ENCODE results near the gene NKIRAS1.

Gene NKIRAS1
- 4.3 to 5.1 (median 4.5) reads per million in 3 donors for total RNA-seq

DNA sequence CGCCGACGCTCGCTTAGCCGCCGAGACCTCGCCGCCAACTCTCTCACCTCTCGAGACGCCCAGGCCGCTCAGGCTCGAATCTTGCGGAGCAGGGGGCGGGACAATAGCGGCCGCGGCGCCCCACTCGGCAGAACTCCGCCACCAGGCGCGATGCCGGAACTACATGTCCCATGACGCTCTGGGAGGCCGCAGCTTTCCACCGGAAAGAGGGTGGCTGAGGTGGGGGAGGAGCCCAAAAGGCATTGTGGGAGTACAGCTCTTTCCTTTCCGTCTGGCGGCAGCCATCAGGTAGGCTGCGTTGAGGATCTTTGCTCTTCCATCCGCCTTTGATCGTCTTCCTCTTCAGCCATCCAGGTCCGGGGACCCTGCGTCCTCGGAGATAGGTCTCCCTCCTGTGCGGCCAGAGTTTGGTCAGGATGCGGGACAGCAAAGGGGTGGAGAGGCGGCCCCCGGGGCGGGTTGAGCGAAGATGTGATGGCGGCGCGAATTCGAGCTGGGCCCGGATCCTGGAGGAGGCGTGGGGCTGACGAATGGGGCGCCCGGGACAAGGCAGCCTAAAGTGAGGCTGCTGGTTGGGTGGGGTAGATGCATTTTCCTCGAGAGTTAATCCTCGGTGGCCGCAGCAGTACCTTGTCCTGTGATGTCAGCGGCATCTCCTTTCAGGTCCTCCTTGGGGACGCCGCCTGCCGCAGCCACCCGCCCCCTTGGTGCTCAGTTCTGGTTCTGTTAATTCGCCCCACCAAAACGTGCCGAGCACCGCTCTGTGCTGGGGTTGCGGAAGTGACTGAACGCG lies at the start of gene NKIRAS1, which contains the start of gene RPL15:
Gene NKIRAS1 (minus strand): TSS at position 105 of the 793 bp plus-strand sequence. CDS start 6,086 bp downstream, outside the sequence.
Gene RPL15 (plus strand): TSS at position 247 of the 793 bp plus-strand sequence. CDS start 728 bp downstream, outside the sequence.
- H3K36me3 ChIP-seq (ENCODE audit: control insufficient read depth, insufficient read depth, low read length): peaks cover 18% of the 10 kb centered on the region

GRCh38 chr3:23966328-23966727 lies 49.5 kb upstream of the NKIRAS1 start:
- Histone ChIP-seq H3K36me3 (ENCODE audit: control insufficient read depth, insufficient read depth, low read length) (peaks cover 46% of the 10 kb centered on the region), H3K27me3 (replicated peaks; ENCODE audit: control insufficient read depth, insufficient read depth, low read length, poor library complexity, severe bottlenecking) (no peaks in the 10 kb centered on the region), H3K4me1 (ENCODE audit: control insufficient read depth, insufficient read depth, low read length, poor library complexity, severe bottlenecking) (no peaks in the 10 kb centered on the region), H3K27ac (ENCODE audit: insufficient read depth, low read length, poor library complexity, severe bottlenecking) (no peak overlapping the region), H3K9me3 (ENCODE audit: control insufficient read depth, low read length) (no peaks in the 10 kb centered on the region), H3K4me3 (ENCODE audit: insufficient read depth, low read depth, low read length, poor library complexity, severe bottlenecking) (no peak overlapping the region)
- DNase-seq: no peak

More for the DNA sequence above, at the start of gene NKIRAS1, which contains the start of gene RPL15:
- Histone ChIP-seq H3K4me1 (ENCODE audit: control insufficient read depth, insufficient read depth, low read length, poor library complexity, severe bottlenecking) (peaks cover 12% of the 10 kb centered on the region), H3K9me3 (ENCODE audit: control insufficient read depth, low read length) (no peaks in the 10 kb centered on the region), H3K27me3 (replicated peaks; ENCODE audit: control insufficient read depth, insufficient read depth, low read length, poor library complexity, severe bottlenecking) (no peaks in the 10 kb centered on the region), H3K4me3 (ENCODE audit: insufficient read depth, low read depth, low read length, poor library complexity, severe bottlenecking) (peak within 1 kb of the TSS; percentile 96), H3K27ac (ENCODE audit: insufficient read depth, low read length, poor library complexity, severe bottlenecking) (peak within 1 kb of the TSS; percentile 83)
- peak; percentile 94 to 96 (median 96) for DNase-seq

- Histone ChIP-seq H3K9me3 (ENCODE audit: control insufficient read depth, low read length) (no peaks in the 10 kb centered on the region), H3K27me3 (replicated peaks; ENCODE audit: control insufficient read depth, insufficient read depth, low read length, poor library complexity, severe bottlenecking) (no peaks in the 10 kb centered on the region), H3K4me1 (ENCODE audit: control insufficient read depth, insufficient read depth, low read length, poor library complexity, severe bottlenecking) (no peaks in the 10 kb centered on the region), H3K4me3 (ENCODE audit: insufficient read depth, low read depth, low read length, poor library complexity, severe bottlenecking) (no peak overlapping the region), H3K36me3 (ENCODE audit: control insufficient read depth, insufficient read depth, low read length) (peaks cover 56% of the 10 kb centered on the region), H3K27ac (ENCODE audit: insufficient read depth, low read length, poor library complexity, severe bottlenecking) (no peak overlapping the region)
- DNase-seq: no peak
These were observed 47.9 kb upstream of the NKIRAS1 start for GRCh38 chr3:23964537-23965235.

GRCh38 chr3:23961913-23962312 lies 45.1 kb upstream of the NKIRAS1 start:
- no peak overlapping the region for H3K27ac ChIP-seq (ENCODE audit: insufficient read depth, low read length, poor library complexity, severe bottlenecking)
- peaks cover 48% of the 10 kb centered on the region for H3K36me3 ChIP-seq (ENCODE audit: control insufficient read depth, insufficient read depth, low read length)
- no peak for DNase-seq
- H3K9me3 ChIP-seq (ENCODE audit: control insufficient read depth, low read length): no peaks in the 10 kb centered on the region
- H3K4me3 ChIP-seq (ENCODE audit: insufficient read depth, low read depth, low read length, poor library complexity, severe bottlenecking): no peak overlapping the region
- H3K27me3 ChIP-seq (replicated peaks; ENCODE audit: control insufficient read depth, insufficient read depth, low read length, poor library complexity, severe bottlenecking): no peaks in the 10 kb centered on the region
- no peaks in the 10 kb centered on the region for H3K4me1 ChIP-seq (ENCODE audit: control insufficient read depth, insufficient read depth, low read length, poor library complexity, severe bottlenecking)

DNA sequence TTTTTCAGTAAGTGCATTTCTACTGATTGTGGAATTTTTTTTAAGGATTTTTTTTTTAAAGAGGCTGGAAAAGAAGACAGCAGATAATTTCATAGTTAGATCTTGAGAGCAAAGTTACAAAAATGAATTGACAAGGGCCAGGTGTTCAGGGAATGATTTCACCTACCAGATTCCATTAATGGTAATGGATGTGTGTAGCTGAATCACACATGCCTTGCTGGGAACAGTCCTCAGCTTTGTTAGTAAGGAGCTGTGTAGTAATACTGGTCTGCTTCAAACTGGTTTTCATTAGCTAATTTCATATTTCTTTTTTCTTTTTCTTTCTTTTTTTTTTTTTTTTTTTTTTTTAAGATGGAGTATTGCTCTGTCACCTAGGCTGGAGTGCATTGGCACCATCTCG lies 44.3 kb upstream of the NKIRAS1 start:
- Histone ChIP-seq H3K27ac (ENCODE audit: insufficient read depth, low read length, poor library complexity, severe bottlenecking) (no peak overlapping the region), H3K4me3 (ENCODE audit: insufficient read depth, low read depth, low read length, poor library complexity, severe bottlenecking) (no peak overlapping the region), H3K27me3 (replicated peaks; ENCODE audit: control insufficient read depth, insufficient read depth, low read length, poor library complexity, severe bottlenecking) (no peaks in the 10 kb centered on the region), H3K4me1 (ENCODE audit: control insufficient read depth, insufficient read depth, low read length, poor library complexity, severe bottlenecking) (no peaks in the 10 kb centered on the region), H3K9me3 (ENCODE audit: control insufficient read depth, low read length) (no peaks in the 10 kb centered on the region), H3K36me3 (ENCODE audit: control insufficient read depth, insufficient read depth, low read length) (peaks cover 50% of the 10 kb centered on the region)
- DNase-seq: no peak

GRCh38 chr3:23960649-23961048 lies 43.9 kb upstream of the NKIRAS1 start:
- Histone ChIP-seq H3K36me3 (ENCODE audit: control insufficient read depth, insufficient read depth, low read length) (peaks cover 48% of the 10 kb centered on the region), H3K4me1 (ENCODE audit: control insufficient read depth, insufficient read depth, low read length, poor library complexity, severe bottlenecking) (no peaks in the 10 kb centered on the region), H3K4me3 (ENCODE audit: insufficient read depth, low read depth, low read length, poor library complexity, severe bottlenecking) (no peak overlapping the region), H3K27ac (ENCODE audit: insufficient read depth, low read length, poor library complexity, severe bottlenecking) (no peak overlapping the region), H3K27me3 (replicated peaks; ENCODE audit: control insufficient read depth, insufficient read depth, low read length, poor library complexity, severe bottlenecking) (no peaks in the 10 kb centered on the region), H3K9me3 (ENCODE audit: control insufficient read depth, low read length) (no peaks in the 10 kb centered on the region)
- no peak for DNase-seq

DNA sequence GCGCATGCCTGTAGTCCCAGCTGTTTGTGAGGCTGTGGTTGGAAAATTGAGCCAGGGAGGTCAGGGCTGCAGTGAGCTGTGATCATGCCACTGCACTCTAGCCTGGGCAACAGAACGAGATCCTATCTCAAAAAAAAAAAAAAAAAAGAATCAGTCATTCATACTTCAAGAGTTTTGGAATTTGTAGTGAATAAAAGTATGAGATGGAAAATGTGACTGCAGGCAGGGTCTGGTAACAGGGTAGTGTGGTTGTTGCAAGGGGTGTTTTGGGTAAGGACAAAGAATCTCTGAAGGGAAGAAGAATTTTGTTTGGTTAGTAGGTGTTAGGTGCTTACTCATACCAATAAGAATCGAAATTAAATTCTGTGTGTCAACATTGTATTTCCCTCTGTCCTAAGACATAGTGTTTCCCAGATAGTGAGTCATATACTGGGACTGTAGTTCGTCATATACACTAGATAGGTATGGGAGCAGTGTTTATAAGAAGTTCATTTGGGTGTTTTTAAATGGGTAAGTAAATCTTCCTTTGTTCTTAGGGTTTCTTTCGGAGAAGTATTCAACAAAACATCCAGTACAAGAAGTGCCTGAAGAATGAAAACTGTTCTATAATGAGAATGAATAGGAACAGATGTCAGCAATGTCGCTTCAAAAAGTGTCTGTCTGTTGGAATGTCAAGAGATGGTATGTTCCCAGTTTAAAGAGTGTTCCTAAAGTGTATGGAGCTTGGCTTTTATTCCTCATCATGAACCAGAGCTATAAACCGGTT lies 42.5 kb upstream of the NKIRAS1 start:
- no peak for DNase-seq
- Histone ChIP-seq H3K36me3 (ENCODE audit: control insufficient read depth, insufficient read depth, low read length) (peaks cover 53% of the 10 kb centered on the region), H3K9me3 (ENCODE audit: control insufficient read depth, low read length) (no peaks in the 10 kb centered on the region), H3K27me3 (replicated peaks; ENCODE audit: control insufficient read depth, insufficient read depth, low read length, poor library complexity, severe bottlenecking) (no peaks in the 10 kb centered on the region), H3K27ac (ENCODE audit: insufficient read depth, low read length, poor library complexity, severe bottlenecking) (no peak overlapping the region), H3K4me1 (ENCODE audit: control insufficient read depth, insufficient read depth, low read length, poor library complexity, severe bottlenecking) (no peaks in the 10 kb centered on the region), H3K4me3 (ENCODE audit: insufficient read depth, low read depth, low read length, poor library complexity, severe bottlenecking) (no peak overlapping the region)

GRCh38 chr3:23956701-23957100 lies 39.9 kb upstream of the NKIRAS1 start:
- Histone ChIP-seq H3K27me3 (replicated peaks; ENCODE audit: control insufficient read depth, insufficient read depth, low read length, poor library complexity, severe bottlenecking) (no peaks in the 10 kb centered on the region), H3K36me3 (ENCODE audit: control insufficient read depth, insufficient read depth, low read length) (peaks cover 35% of the 10 kb centered on the region), H3K27ac (ENCODE audit: insufficient read depth, low read length, poor library complexity, severe bottlenecking) (no peak overlapping the region), H3K4me3 (ENCODE audit: insufficient read depth, low read depth, low read length, poor library complexity, severe bottlenecking) (no peak overlapping the region), H3K9me3 (ENCODE audit: control insufficient read depth, low read length) (no peaks in the 10 kb centered on the region), H3K4me1 (ENCODE audit: control insufficient read depth, insufficient read depth, low read length, poor library complexity, severe bottlenecking) (no peaks in the 10 kb centered on the region)
- no peak for DNase-seq

DNA sequence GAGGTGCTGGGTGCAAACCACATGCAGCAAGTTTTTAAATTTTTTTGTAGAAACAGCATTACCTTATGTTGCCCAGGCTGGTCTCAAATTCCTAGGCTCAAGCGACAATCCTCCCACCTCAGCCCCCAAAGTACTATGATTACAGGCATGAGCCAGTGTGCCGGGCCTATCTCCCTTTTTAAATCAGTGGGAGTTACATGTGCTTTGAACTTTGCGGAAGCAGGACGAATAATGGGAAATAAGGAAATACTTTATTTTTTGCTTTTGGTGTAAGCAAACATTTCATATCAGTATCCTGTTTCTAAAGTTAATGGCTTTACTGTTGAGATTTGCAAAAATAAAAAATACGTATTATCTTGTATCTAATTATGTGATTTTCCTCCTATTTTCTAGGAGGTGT lies 37.4 kb upstream of the NKIRAS1 start:
- H3K27ac ChIP-seq (ENCODE audit: insufficient read depth, low read length, poor library complexity, severe bottlenecking): no peak overlapping the region
- DNase-seq: no peak
- H3K36me3 ChIP-seq (ENCODE audit: control insufficient read depth, insufficient read depth, low read length): peaks cover 20% of the 10 kb centered on the region
- H3K9me3 ChIP-seq (ENCODE audit: control insufficient read depth, low read length): no peaks in the 10 kb centered on the region
- no peaks in the 10 kb centered on the region for H3K27me3 ChIP-seq (replicated peaks; ENCODE audit: control insufficient read depth, insufficient read depth, low read length, poor library complexity, severe bottlenecking)
- no peak overlapping the region for H3K4me3 ChIP-seq (ENCODE audit: insufficient read depth, low read depth, low read length, poor library complexity, severe bottlenecking)
- peaks cover 9% of the 10 kb centered on the region for H3K4me1 ChIP-seq (ENCODE audit: control insufficient read depth, insufficient read depth, low read length, poor library complexity, severe bottlenecking)
